CD4-positive, CD25-positive, alpha-beta regulatory T cell (primary cell): Measurements from ENCODE around the gene HJURP. TPM values are rescaled to one million over a fixed set of nuclear protein-coding genes. Genes with fewer than 3 reads are reported as not detected.

Experiments used
- ATAC-seq, 2 donors: fragments of 150-1000 bp; cut with Tn5 transposase; one replicate each; pipeline ENCODE4 v1.10.0; 2021; ENCODE audit warnings: low read depth in 2 of 2, moderate number of reproducible peaks in 2 of 2, moderate library complexity in 1 of 2
- DNase-seq, 3 donors: peaks; one replicate each; pipeline versions ENCODE4 v3.0.0 to v3.0.0-alpha.2; 2012 to 2022; ENCODE audit warnings: mixed read lengths in 1 of 3
- H3K27ac ChIP-seq: one replicate; pipeline ENCODE4 v1.7.0; 2013; ENCODE audit warnings: mild to moderate bottlenecking, low read length; ENCODE audit not compliant: insufficient read depth, poor library complexity, severe bottlenecking
- H3K27me3 ChIP-seq: one replicate; pipeline ENCODE4 v1.7.0; 2013; ENCODE audit warnings: low read length; ENCODE audit not compliant: control insufficient read depth, insufficient read depth
- H3K36me3 ChIP-seq: one replicate; pipeline ENCODE4 v1.7.0; 2013; ENCODE audit warnings: mild to moderate bottlenecking, low read length, moderate library complexity; ENCODE audit not compliant: control insufficient read depth, insufficient read depth
- H3K4me1 ChIP-seq: 2 replicates; pipeline ENCODE4 v1.7.0; 2013; ENCODE audit warnings: mild to moderate bottlenecking, low read length; ENCODE audit not compliant: insufficient read depth, control insufficient read depth, poor library complexity, severe bottlenecking
- H3K4me3 ChIP-seq: one replicate; pipeline ENCODE4 v1.7.0; 2013; ENCODE audit warnings: low read depth, mild to moderate bottlenecking, low read length, moderate library complexity
- H3K9me3 ChIP-seq, 2 experiments: 1 replicate in 1 of 2; 2 replicates in 1 of 2; pipeline ENCODE4 v1.7.0; 2013; ENCODE audit warnings: low read length in 2 of 2, mild to moderate bottlenecking in 1 of 2, moderate library complexity in 1 of 2; ENCODE audit not compliant: control insufficient read depth in 2 of 2
- H3K27ac Mint-ChIP-seq, 3 donors: one replicate each; pipeline ENCODE4 v1.8.0; 2020 to 2022; ENCODE audit warnings: mild to moderate bottlenecking in 3 of 3, mixed read lengths in 3 of 3, moderate library complexity in 2 of 3
- H3K27me3 Mint-ChIP-seq: one replicate; pipeline ENCODE4 v1.8.0; 2022; ENCODE audit warnings: mild to moderate bottlenecking, mixed read lengths
- H3K36me3 Mint-ChIP-seq: one replicate; pipeline ENCODE4 v1.8.0; 2020; ENCODE audit warnings: mixed read lengths
- H3K4me1 Mint-ChIP-seq, 4 donors: one replicate each; pipeline ENCODE4 v1.8.0; 2020 to 2022; ENCODE audit warnings: mixed read lengths in 4 of 4, mild to moderate bottlenecking in 1 of 4
- H3K4me3 Mint-ChIP-seq, 4 donors: one replicate each; pipeline ENCODE4 v1.8.0; 2020 to 2022; ENCODE audit warnings: mild to moderate bottlenecking in 4 of 4, mixed read lengths in 4 of 4, moderate library complexity in 3 of 4
- H3K9me3 Mint-ChIP-seq, 7 donors: one replicate each; pipeline ENCODE4 v1.8.0; 2020 to 2022; ENCODE audit warnings: mixed read lengths in 7 of 7, mild to moderate bottlenecking in 3 of 7, moderate library complexity in 2 of 7
- polyA plus RNA-seq, 4 donors: library from polyadenylated mRNA; unstranded; fragments of 300-500 nt; fragmentation: Illumina TruSeq; gene quantifications; one replicate each; pipeline ENCODE4 v1.2.3, GENCODE V29; 2021
- total RNA-seq: library from RNA; stranded (reverse); gene quantifications from one replicate; pipeline ENCODE4 v1.2.3, GENCODE V29; 2022

HJURP gene
- total and polyA plus RNA-seq, 5 donors from 2014 or later, result 0.34 to 1.8 (median 1.4) TPM

DNA sequence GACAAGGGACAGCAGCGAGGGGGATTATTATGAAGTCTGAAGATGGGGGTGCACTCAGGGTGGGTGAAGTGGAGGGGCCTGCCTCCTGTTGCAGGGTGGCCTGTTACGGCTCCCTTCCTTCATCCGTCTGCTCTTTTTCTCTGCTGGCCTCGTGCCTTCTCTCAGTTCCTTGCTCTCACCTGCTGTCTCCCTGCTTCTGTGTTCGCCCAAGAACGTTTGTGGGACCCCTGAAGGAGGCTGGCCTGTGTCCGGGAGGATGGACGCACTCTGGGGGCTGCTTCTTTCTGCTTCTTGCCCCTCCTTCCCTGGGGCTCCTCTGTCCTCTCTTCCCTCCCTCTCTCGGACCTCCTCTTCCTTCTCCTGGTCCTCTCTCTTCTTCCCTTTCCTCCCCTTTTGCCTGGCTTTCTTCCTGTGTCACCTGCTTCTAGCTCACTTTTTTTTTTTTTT lies 62.4 kb downstream of the HJURP start:
- peaks cover 7% of the 10 kb centered on the region for H3K27me3 Mint-ChIP-seq
- no peak overlapping the region for H3K27ac Mint-ChIP-seq
- Histone ChIP-seq H3K27ac (no peak overlapping the region), H3K4me1 (no peaks in the 10 kb centered on the region), H3K4me3 (no peak overlapping the region), H3K27me3 (no peaks in the 10 kb centered on the region), H3K36me3 (no peaks in the 10 kb centered on the region), H3K9me3 (no peaks in the 10 kb centered on the region)
- no peak overlapping the region for H3K4me3 Mint-ChIP-seq
- ATAC-seq, result no peak
- peaks cover 0 to 5% (median 2%) of the 10 kb centered on the region in 4 donors for H3K4me1 Mint-ChIP-seq
- no peaks in the 10 kb centered on the region for H3K9me3 Mint-ChIP-seq
- no peaks in the 10 kb centered on the region for H3K36me3 Mint-ChIP-seq
- DNase-seq, result no peak

DNA sequence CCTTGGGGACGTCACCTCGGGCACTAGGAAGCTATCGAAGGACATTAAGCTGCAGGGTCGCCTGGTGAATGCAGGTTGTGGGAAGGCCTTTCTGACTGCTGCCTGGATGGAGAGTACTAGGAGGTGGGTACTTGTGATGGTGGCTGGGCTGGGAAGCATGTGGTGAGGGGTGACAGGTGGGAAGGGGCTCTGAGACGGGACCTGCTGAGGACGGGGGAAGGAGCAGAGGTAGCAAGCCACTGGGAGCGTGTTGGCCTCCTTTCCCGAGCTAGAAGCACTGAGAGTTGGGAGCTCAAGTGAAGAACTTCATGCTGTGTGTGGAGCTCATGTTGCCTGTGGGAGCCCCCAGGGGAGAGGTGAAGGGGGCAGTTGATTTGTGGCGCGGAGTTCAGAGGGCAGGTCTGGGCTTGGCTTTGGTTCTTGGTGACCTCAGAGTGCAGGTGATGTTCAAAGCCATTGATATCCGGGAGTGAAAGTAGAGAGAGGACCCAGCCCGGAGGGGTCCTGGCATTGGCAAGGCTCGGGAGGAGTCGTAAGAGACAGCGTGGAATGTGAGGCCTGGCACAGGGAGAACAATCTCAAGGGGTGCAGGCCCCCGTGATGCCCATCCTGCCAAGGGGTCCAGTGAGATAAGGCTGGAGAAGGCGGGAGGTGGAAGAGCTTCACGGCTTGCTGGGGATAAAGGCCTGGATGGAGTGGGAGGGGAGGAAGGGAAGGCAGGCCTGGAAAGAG lies 63.0 kb downstream of the HJURP start:
- no peaks in the 10 kb centered on the region for H3K4me1 ChIP-seq
- Mint-ChIP-seq H3K9me3 (no peaks in the 10 kb centered on the region), H3K4me3 (no peak overlapping the region), H3K36me3 (no peaks in the 10 kb centered on the region), H3K4me1 (peaks cover 0 to 5% (median 2%) of the 10 kb centered on the region in 4 donors), H3K27ac (no peak overlapping the region), H3K27me3 (peaks cover 5% of the 10 kb centered on the region)
- H3K4me3 ChIP-seq, result no peak overlapping the region
- H3K9me3 ChIP-seq, result no peaks in the 10 kb centered on the region
- no peak overlapping the region for H3K27ac ChIP-seq
- ATAC-seq (no peak), DNase-seq (no peak)
- H3K27me3 ChIP-seq, result no peaks in the 10 kb centered on the region
- H3K36me3 ChIP-seq, result no peaks in the 10 kb centered on the region

DNA sequence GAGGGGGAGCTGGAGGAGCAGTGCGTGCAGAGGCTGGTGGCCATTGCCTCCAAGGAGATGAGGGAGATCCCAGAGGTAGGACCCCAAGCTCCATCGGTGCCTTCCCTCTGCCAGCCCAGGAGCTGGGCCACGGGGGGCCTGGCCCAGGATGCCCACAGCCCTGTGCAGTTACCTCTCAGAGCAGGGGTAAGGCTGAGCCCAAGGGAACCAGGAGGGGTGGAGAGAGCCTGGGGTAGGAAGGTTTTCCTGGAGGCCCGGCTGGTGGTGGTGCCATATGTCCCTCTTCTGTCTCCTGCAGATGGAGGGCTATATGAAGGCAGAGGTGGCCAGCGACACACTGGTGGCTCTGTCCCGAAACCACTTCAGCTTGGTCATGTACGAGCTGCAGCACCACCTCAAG lies 64.8 kb downstream of the HJURP start:
- Histone ChIP-seq H3K9me3 (no peaks in the 10 kb centered on the region), H3K27ac (no peak overlapping the region), H3K36me3 (no peaks in the 10 kb centered on the region), H3K4me1 (no peaks in the 10 kb centered on the region), H3K27me3 (no peaks in the 10 kb centered on the region), H3K4me3 (no peak overlapping the region)
- DNase-seq, result no peak
- Mint-ChIP-seq H3K4me3 (no peak overlapping the region), H3K4me1 (peaks cover 0 to 5% (median 2%) of the 10 kb centered on the region in 4 donors), H3K27ac (no peak overlapping the region), H3K27me3 (peaks cover 5% of the 10 kb centered on the region), H3K36me3 (no peaks in the 10 kb centered on the region), H3K9me3 (peaks cover 0 to 3% (median 0%) of the 10 kb centered on the region in 7 donors)
- ATAC-seq, result no peak

Other genes starting within 250 kb of the HJURP start
- not detected for gene UGT1A8, start 236.9 kb downstream of the HJURP start, total RNA-seq
- not detected for gene UGT1A8, start 236.9 kb downstream of the HJURP start, polyA plus RNA-seq
- gene UGT1A10, start 218.1 kb downstream of the HJURP start, total RNA-seq, result not detected
- not detected for gene UGT1A10, start 218.1 kb downstream of the HJURP start, polyA plus RNA-seq
- not detected for gene UGT1A9, start 182.6 kb downstream of the HJURP start, total RNA-seq
- gene UGT1A9, start 182.6 kb downstream of the HJURP start, polyA plus RNA-seq, result not detected
- not detected for gene UGT1A7, start 172.6 kb downstream of the HJURP start, total RNA-seq
- not detected for gene UGT1A7, start 172.6 kb downstream of the HJURP start, polyA plus RNA-seq
- not detected for gene UGT1A6, start 161.6 kb downstream of the HJURP start, total RNA-seq
- not detected for gene UGT1A6, start 161.6 kb downstream of the HJURP start, polyA plus RNA-seq
- gene UGT1A5, start 141.6 kb downstream of the HJURP start, total RNA-seq, result not detected
- gene UGT1A5, start 141.6 kb downstream of the HJURP start, polyA plus RNA-seq, result not detected
- not detected for gene UGT1A4, start 135.8 kb downstream of the HJURP start, total RNA-seq
- not detected for gene UGT1A4, start 135.8 kb downstream of the HJURP start, polyA plus RNA-seq
- gene UGT1A3, start 125.5 kb downstream of the HJURP start, total RNA-seq, result not detected
- gene UGT1A3, start 125.5 kb downstream of the HJURP start, polyA plus RNA-seq, result not detected
- not detected for gene UGT1A1, start 94.3 kb downstream of the HJURP start, total RNA-seq
- gene UGT1A1, start 94.3 kb downstream of the HJURP start, polyA plus RNA-seq, result not detected
- gene MROH2A, start 76.2 kb downstream of the HJURP start, total RNA-seq, result not detected
- gene MROH2A, start 76.2 kb downstream of the HJURP start, polyA plus RNA-seq, result not detected
- not detected for gene TRPM8, start 62.8 kb upstream of the HJURP start, total RNA-seq
- gene TRPM8, start 62.8 kb upstream of the HJURP start, polyA plus RNA-seq, result not detected
- gene SPP2, start 196.2 kb upstream of the HJURP start, total RNA-seq, result not detected
- gene SPP2, start 196.2 kb upstream of the HJURP start, polyA plus RNA-seq, result not detected